Measurements from ENCODE around the gene PLEKHA5.
"Not testable (repeated sequence)": the region's sequence is repeated elsewhere in the genome, so short reads cannot be mapped to it uniquely, and the experiment has no call there.

PLEKHA5 gene

DNA sequence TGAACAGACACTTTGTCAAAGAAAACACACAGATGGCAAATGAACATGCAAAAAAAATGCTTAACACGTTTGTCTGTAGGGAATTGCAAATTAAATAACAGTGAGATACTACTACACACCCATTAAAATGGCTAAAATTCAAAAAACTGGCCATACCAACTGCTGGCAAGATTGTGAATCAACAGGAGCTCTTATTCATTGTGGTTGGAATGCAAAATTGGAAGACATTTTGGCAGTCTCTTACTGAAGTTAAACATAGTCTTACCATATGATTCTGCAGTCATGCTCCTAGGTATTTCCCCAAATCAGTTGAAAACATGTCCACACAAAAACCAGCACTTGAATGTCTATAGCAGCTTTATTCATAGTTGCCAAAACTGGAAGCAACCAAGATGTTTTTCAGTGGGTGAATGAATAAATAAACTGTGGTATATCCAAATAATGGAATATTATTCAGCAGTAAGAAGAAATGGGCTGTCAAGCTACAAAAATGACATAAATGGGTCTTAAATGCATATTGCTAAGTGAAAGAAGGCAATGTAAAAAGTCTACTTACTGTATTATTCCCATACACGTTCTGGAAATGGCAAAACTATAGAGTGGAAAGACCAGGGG lies 91.4 kb downstream of the PLEKHA5 start:
- no peak overlapping the region for H3K27ac Mint-ChIP-seq
- H3K4me3 Mint-ChIP-seq: no peak overlapping the region
- H3K9me3 Mint-ChIP-seq: no peaks in the 10 kb centered on the region
- H3K27me3 Mint-ChIP-seq: no peaks in the 10 kb centered on the region
- ATAC-seq: no peak
- H3K36me3 Mint-ChIP-seq: no peaks in the 10 kb centered on the region
- no peaks in the 10 kb centered on the region for H3K4me1 Mint-ChIP-seq

DNA sequence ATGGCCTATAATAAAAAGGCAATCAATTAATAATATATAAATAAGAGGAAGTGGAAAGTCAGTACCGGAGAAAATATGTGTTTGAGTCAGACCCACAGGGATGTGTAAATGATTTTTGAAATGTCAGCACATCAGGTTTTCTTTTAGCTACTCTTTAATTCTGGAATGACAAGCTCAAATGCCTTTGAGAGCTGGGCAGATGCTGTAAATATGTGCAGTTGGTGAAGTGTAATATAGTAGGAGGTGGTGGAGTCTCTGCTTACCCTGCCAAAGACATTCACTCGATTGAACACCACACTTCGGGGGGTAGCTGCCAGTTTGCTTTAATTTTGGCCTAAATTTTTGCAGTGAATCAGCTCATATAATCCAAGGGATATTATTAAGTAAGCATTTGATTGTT lies 93.0 kb downstream of the PLEKHA5 start:
- no peak overlapping the region for H3K4me3 Mint-ChIP-seq
- H3K27me3 Mint-ChIP-seq: no peaks in the 10 kb centered on the region
- H3K4me1 Mint-ChIP-seq: no peaks in the 10 kb centered on the region
- no peaks in the 10 kb centered on the region for H3K36me3 Mint-ChIP-seq
- no peak for ATAC-seq
- H3K9me3 Mint-ChIP-seq: no peaks in the 10 kb centered on the region
- no peak overlapping the region for H3K27ac Mint-ChIP-seq

DNA sequence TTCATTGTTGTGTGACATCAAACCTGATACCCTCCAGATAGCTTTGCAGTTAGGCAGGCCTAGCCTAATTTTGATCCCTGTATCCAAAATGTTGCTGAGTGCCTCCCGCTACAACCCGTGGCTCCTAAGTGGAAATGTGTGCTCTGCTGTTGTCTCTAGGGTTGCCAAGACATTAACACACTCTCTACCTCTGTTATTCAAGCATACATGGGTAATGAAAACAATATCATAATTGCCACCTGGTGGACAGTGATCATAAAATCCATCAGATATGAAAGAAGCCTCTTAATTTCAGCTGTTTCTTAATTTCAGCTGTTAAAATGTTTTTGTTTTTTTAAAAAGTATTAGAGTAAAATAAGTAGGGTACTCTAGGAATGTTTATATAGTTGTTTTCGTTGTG lies 93.5 kb downstream of the PLEKHA5 start:
- no peaks in the 10 kb centered on the region for H3K27me3 Mint-ChIP-seq
- ATAC-seq: no peak
- no peak overlapping the region for H3K4me3 Mint-ChIP-seq
- H3K4me1 Mint-ChIP-seq: no peaks in the 10 kb centered on the region
- H3K9me3 Mint-ChIP-seq: no peaks in the 10 kb centered on the region
- no peak overlapping the region for H3K27ac Mint-ChIP-seq
- no peaks in the 10 kb centered on the region for H3K36me3 Mint-ChIP-seq

DNA sequence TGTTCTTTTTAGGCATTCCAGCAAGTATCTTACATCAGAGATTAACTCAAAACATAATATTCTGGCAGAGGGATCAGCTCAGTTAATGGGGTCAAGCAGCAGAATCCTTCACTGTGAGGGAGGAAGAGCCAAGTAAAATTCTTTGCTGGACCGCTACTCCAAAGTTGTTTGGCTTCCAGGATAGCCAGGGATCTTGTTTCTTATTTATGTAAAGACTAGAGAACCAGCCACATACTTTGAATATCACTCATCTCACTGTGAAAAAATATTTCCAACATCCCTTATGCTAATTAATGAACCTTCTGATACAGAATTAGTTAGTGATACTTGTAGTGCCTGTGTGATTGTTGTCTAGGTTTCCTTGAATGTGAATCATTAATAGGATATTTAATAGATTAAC lies 94.2 kb downstream of the PLEKHA5 start:
- Mint-ChIP-seq H3K27ac (no peak overlapping the region), H3K4me3 (no peak overlapping the region), H3K36me3 (no peaks in the 10 kb centered on the region), H3K27me3 (no peaks in the 10 kb centered on the region), H3K4me1 (no peaks in the 10 kb centered on the region), H3K9me3 (no peaks in the 10 kb centered on the region)
- no peak for ATAC-seq

DNA sequence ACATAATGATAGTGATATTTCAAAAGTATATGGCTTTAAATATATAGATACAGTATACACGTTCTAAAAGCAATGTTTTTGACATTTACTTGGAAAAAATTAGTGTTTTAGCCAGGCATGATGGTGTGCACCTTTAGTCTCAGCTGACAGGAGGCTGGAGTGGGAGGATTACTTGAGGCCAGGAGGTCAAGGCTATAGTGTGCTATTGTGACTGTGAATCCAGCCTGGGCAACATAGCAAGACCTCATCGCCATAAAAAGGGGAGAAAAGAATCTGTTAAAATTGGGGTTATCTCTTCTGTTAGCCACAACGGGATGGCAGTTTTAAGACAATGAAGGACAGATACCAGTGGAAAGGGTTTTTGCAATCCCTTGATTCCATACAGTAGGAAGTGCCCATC lies 95.2 kb downstream of the PLEKHA5 start:
- H3K27ac Mint-ChIP-seq: no peak overlapping the region

DNA sequence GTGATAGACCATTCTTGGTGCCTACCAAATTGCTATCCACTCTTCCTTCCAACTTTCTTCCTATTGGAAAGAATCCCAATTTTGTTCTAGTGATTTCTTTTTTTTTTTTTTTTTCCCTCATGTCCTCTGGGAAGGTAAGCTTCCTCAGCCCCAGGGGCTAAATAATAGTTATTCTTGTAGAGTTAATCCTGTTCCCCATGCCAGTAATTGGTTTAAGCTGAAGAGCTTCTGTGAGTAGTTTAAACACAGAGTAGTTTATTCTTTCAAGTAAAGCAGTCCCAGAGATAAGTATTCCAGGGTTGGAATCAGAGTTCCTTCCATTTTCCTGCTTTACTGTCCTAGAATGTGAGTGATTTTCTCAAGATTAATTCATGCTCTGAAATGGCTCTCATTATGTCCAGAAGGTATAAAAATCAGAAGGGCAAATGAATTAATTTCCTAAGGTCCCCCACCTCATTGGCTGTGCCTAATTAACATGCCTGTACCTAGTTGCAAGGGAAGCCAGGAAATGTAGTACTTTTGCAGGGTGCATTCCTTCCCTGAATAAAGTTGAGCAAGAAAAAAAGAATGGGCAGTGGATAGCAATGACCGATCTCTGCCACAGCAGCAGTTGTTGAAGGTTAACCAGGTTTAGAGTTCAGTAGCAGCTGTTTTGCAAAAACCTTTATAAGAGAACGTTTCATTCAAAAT lies 97.8 kb downstream of the PLEKHA5 start:
- Mint-ChIP-seq H3K27me3 (no peaks in the 10 kb centered on the region), H3K36me3 (no peaks in the 10 kb centered on the region), H3K4me3 (no peak overlapping the region), H3K9me3 (no peaks in the 10 kb centered on the region), H3K27ac (no peak overlapping the region), H3K4me1 (no peaks in the 10 kb centered on the region)
- no peak for ATAC-seq

More for the DNA sequence above, 95.2 kb downstream of the PLEKHA5 start:
- no peaks in the 10 kb centered on the region for H3K9me3 Mint-ChIP-seq
- no peaks in the 10 kb centered on the region for H3K4me1 Mint-ChIP-seq
- ATAC-seq: no peak
- no peaks in the 10 kb centered on the region for H3K36me3 Mint-ChIP-seq
- H3K27me3 Mint-ChIP-seq: no peaks in the 10 kb centered on the region
- H3K4me3 Mint-ChIP-seq: no peak overlapping the region

DNA sequence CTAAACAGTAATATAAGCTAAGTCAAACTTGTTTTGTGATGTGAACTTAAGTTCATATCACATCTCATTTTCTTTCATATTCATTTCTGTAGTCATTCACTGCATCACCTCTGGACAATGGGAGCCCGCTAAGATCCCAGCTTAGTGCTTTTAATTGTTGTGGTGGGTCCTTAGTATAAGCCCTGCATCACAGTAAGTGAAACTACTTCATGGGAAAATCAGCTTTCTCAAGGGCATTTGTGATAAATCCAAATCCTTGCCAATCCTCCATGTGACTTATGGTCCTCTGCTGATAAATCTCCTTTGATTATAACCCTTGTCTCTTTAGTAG lies 98.3 kb downstream of the PLEKHA5 start:
- no peak for ATAC-seq
- Mint-ChIP-seq H3K4me3 (no peak overlapping the region), H3K27ac (no peak overlapping the region), H3K36me3 (no peaks in the 10 kb centered on the region), H3K27me3 (no peaks in the 10 kb centered on the region), H3K4me1 (no peaks in the 10 kb centered on the region), H3K9me3 (no peaks in the 10 kb centered on the region)

DNA sequence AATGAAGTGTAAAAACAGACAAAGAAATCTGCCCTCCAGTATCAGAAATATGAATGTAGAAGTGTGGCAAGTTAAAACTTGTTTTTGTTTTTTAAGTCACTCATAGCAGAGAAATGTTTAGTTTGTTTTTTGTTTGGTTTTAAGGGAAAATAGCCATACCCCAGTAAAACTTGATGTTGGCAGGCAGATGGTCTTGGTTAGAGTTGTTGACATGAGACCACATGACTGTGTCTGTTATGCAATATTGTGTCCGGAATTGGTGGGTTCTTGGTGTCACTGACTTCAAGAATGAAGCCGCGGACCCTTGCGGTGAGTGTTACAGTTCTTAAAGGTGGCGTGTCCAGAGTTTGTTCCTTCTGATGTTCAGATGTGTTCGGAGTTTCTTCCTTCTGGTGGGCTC lies 99.5 kb downstream of the PLEKHA5 start:
- not testable (repeated sequence) for H3K4me3 Mint-ChIP-seq

DNA sequence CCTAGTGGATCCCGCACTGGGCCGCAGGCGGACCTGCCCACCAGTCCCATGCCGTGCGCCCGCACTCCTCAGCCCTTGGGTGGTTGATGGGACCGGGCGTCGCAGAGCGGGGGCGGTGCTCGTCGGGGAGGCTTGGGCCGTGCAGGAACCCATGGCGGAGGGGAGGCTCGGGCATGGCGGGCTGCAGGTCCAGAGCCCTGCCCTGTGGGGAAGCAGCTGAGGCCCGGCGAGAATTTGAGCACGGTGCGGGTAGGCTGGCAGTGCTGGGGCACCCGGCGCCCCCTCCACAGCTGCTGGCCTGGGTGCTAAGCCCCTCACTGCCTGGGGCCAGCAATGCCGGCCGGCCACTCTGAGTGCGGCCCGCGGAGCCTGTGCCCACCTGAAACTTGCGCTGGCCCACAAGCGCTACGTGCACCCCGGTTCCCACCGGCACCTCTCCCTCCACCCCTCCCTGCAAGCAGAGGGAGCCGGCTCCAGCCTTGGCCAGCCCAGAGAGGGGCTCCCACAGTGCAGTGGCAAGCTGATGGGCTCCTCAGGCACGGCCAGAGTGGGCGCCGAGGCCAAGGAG lies 100.8 kb downstream of the PLEKHA5 start:
- H3K4me3 Mint-ChIP-seq: no peak overlapping the region
- H3K4me1 Mint-ChIP-seq: no peaks in the 10 kb centered on the region
- H3K27me3 Mint-ChIP-seq: no peaks in the 10 kb centered on the region
- no peaks in the 10 kb centered on the region for H3K9me3 Mint-ChIP-seq
- H3K27ac Mint-ChIP-seq: no peak overlapping the region
- ATAC-seq: no peak
- H3K36me3 Mint-ChIP-seq: no peaks in the 10 kb centered on the region

More for the DNA sequence above, 99.5 kb downstream of the PLEKHA5 start:
- H3K27me3 Mint-ChIP-seq, ATAC-seq, H3K4me1 Mint-ChIP-seq, H3K9me3 Mint-ChIP-seq, H3K36me3 Mint-ChIP-seq, H3K27ac Mint-ChIP-seq: not testable (repeated sequence)

DNA sequence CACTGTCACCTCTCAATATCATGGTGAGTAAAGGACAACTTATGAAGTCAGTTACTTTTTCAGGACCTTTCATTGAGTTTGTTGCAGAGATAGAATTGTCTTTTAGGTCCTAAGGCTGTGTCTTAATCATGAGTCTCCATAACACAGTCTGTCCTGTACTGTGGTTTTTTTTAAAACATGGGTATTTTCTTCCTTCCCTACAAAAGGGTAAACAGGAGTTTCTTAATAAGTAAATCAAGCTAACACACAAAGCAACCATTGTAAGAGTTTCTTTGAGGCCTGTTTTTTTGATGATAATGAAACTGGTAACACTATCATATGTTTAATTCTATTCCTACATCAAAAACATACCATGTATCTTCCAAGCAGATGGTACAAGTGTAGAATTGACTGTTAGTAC lies 101.4 kb downstream of the PLEKHA5 start:
- Mint-ChIP-seq H3K36me3 (no peaks in the 10 kb centered on the region), H3K4me1 (no peaks in the 10 kb centered on the region), H3K4me3 (no peak overlapping the region), H3K27ac (no peak overlapping the region), H3K9me3 (no peaks in the 10 kb centered on the region), H3K27me3 (no peaks in the 10 kb centered on the region)
- ATAC-seq: no peak

DNA sequence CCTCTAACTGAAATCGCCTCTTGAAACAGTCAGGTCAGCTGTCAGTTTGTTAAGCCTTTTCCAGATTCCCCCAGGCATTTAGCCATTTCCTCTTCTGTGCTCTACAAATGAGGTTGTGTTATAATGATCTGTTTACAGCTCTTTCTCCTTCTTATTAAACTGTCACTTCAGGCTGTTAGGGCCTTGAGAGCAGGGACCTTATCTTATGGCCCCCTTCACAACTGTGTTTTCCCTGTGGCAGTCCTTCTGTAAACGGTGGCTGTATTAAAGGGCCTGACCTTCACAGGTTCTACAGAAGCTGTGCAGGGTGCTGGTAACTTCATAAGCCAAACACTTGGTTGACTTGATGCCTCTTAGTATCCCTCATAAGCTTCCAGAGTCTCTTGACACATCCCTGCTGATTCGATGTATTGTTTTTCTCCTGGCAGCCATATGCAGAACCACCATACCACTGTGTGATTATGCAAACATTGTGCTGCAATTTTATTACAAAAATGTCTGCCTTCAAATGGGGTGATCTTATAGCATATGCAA lies 104.7 kb downstream of the PLEKHA5 start:
- Mint-ChIP-seq H3K4me3 (no peak overlapping the region), H3K27me3 (no peaks in the 10 kb centered on the region), H3K4me1 (no peaks in the 10 kb centered on the region), H3K36me3 (no peaks in the 10 kb centered on the region), H3K9me3 (no peaks in the 10 kb centered on the region), H3K27ac (no peak overlapping the region)
- no peak for ATAC-seq

DNA sequence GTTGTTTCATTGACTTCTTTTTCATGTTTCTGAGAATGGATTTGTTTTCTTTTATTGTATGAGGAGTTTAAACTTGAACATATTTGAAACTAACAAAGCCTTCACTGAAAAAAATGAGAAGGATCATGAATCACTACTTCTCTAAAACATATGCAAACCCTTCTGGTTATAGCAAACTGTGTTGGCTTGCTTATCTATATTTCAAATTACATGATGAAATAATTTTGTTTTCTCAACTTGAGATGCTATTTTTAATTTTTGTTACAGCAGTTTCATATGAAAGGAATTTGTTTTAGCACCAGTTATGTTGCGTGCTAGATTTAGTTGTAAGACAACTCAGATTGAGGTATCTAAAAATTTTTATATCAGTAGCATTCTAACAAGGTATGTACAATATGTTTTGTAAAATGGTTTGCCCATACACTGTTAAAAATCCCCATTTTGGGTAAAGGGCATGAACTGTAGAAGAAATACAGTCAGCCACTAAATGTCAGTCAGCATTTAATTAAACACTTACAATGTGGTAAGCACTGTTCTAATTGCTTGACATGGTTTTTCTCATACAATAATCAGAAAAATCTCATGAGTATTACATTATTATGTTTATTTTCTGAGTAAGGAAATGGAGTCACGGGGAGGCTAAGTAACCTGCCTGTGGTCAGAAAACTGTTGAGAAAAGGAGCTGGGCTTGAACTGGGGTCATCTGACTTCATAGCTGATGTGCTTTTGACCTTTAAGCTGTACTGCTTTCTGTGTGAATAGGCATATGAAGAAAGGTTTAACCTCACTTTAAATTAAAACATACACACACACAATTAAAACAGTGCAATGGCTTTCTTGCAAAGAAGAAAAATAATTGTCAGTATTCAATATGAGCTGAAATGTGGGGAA lies 105.7 kb downstream of the PLEKHA5 start:
- no peaks in the 10 kb centered on the region for H3K27me3 Mint-ChIP-seq
- ATAC-seq: no peak
- no peak overlapping the region for H3K4me3 Mint-ChIP-seq
- no peaks in the 10 kb centered on the region for H3K36me3 Mint-ChIP-seq
- no peaks in the 10 kb centered on the region for H3K4me1 Mint-ChIP-seq
- no peaks in the 10 kb centered on the region for H3K9me3 Mint-ChIP-seq
- H3K27ac Mint-ChIP-seq: no peak overlapping the region

DNA sequence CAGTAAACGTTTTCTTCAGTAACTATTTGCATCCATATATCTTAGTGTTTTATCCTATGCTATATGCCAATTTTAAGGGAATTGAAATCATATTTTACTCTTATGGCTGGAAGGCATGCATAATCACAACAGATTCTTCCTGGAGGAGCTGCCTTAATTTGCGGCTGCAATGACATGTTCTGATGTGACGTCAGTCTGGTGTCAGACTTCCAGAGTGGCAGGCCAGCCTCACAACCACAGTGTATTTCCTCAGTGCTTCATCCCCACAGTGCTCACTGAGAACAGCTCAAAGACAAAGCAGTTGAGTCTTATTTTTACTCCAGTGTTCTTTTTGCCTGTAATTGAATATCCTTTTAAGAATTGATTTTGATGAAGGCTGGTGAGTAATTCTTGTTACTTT lies 107.1 kb downstream of the PLEKHA5 start:
- Mint-ChIP-seq H3K36me3 (no peaks in the 10 kb centered on the region), H3K27ac (no peak overlapping the region), H3K27me3 (no peaks in the 10 kb centered on the region), H3K4me3 (no peak overlapping the region), H3K9me3 (no peaks in the 10 kb centered on the region), H3K4me1 (no peaks in the 10 kb centered on the region)
- no peak for ATAC-seq

DNA sequence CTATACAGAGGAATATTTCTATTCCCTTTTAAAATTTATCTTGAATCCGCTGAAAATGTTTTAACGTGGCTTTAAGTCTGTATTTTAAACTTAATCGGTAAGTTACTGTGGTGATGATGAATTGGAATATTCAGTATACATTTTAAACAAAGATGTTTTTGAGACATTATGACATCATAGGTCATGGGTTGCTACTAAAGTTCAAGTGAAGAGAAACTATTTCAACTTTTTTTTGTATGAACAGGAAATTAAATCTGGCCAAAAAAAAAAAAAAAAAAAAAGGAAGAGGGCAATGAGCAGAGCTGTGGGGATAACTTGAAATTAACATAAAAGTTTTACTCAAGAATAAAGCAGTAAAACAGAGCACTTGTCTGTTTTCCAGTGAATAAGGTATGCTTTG lies 109.0 kb downstream of the PLEKHA5 start:
- H3K4me3 Mint-ChIP-seq: no peak overlapping the region
- no peak for ATAC-seq
- no peaks in the 10 kb centered on the region for H3K27me3 Mint-ChIP-seq
- H3K36me3 Mint-ChIP-seq: no peaks in the 10 kb centered on the region
- H3K4me1 Mint-ChIP-seq: no peaks in the 10 kb centered on the region
- no peak overlapping the region for H3K27ac Mint-ChIP-seq
- H3K9me3 Mint-ChIP-seq: no peaks in the 10 kb centered on the region

DNA sequence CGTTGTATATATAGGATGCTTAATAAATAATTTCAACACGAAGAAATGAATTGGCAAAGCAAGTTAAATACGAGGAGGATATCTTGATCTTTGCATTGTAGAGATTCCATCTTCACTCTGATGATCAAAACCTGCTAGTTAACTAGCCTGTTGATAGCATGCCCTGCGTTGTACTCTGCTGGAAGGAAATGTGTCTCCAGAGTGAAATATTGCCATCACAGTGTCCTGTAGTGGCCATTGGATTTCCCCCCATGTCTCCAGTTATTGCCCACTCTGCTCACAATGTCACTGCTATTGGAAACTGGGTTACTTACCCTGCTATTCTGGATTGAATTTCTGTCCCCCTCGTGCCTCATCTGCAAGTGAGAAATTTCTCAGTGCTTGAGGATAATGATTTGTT lies 109.6 kb downstream of the PLEKHA5 start:
- no peaks in the 10 kb centered on the region for H3K9me3 Mint-ChIP-seq
- H3K4me3 Mint-ChIP-seq: no peak overlapping the region
- ATAC-seq: no peak
- no peaks in the 10 kb centered on the region for H3K36me3 Mint-ChIP-seq
- no peak overlapping the region for H3K27ac Mint-ChIP-seq
- no peaks in the 10 kb centered on the region for H3K27me3 Mint-ChIP-seq
- no peaks in the 10 kb centered on the region for H3K4me1 Mint-ChIP-seq
